GM12865 (cell line): Measurements from ENCODE around the gene GRIA4.

Experiments used
- DNase-seq: peaks from one replicate; pipeline ENCODE4 v3.0.0; 2010; ENCODE audit warnings: low read depth
- H3K4me3 ChIP-seq: 2 replicates; pipeline ENCODE4 v1.5.1; 2011; ENCODE audit warnings: mild to moderate bottlenecking, low read depth, low read length, control low read depth
- CTCF ChIP-seq: IDR thresholded peaks from 2 replicates; pipeline ENCODE4 v1.5.1; 2011; ENCODE audit warnings: low read length, control low read depth, low read depth, inconsistent platforms; ENCODE audit not compliant: insufficient read depth; ENCODE audit errors: missing control alignments

The GRIA4 gene

GRCh38 chr11:105705786-105706530 lies 96.1 kb downstream of the GRIA4 start:
- no peak overlapping the region for H3K4me3 ChIP-seq
- TF ChIP-seq CTCF, result no peak
- DNase-seq, result no peak

GRCh38 chr11:105713106-105713505 lies 103.2 kb downstream of the GRIA4 start:
- no peak overlapping the region for H3K4me3 ChIP-seq
- TF ChIP-seq CTCF, result no peak
- DNase-seq, result no peak

GRCh38 chr11:105713696-105714095 lies 103.8 kb downstream of the GRIA4 start:
- H3K4me3 ChIP-seq, result no peak overlapping the region
- TF ChIP-seq CTCF, result no peak
- no peak for DNase-seq

- no peak for DNase-seq
- H3K4me3 ChIP-seq, result no peak overlapping the region
- TF ChIP-seq CTCF, result no peak
Measured at GRCh38 chr11:105718641-105719040, 108.8 kb downstream of the GRIA4 start.

GRCh38 chr11:105719073-105719822 lies 109.4 kb downstream of the GRIA4 start:
- no peak overlapping the region for H3K4me3 ChIP-seq
- DNase-seq, result peak; percentile 53
- no peak for TF ChIP-seq CTCF

GRCh38 chr11:105720096-105720495 lies 110.2 kb downstream of the GRIA4 start:
- no peak for DNase-seq
- no peak overlapping the region for H3K4me3 ChIP-seq
- no peak for TF ChIP-seq CTCF
